ENCODE measurements around the gene ZSWIM5. TPM values are rescaled to one million over a fixed set of nuclear protein-coding genes. Genes with fewer than 3 reads are reported as not detected.

ZSWIM5 gene
- polyA plus RNA-seq, 1 donor (not counting 4 experiments of a cell fraction or from before 2014, with no cell fraction given), result 0.03 TPM

GRCh38 chr1:45018599-45019230, 187.7 kb downstream of the ZSWIM5 start:
- dilution Hi-C loops (cut with MboI; ENCODE audit: extremely low pct_ligation_motif_present, low sequenced_read_pairs), result no loop called here
- Histone ChIP-seq H3K9me3 (ENCODE audit: control insufficient read depth, low read depth, low read length) (no peaks in the 10 kb centered on the region), H3K4me3 (ENCODE audit: control insufficient read depth in 2 of 3, extremely low read depth in 1 of 3, insufficient read depth in 2 of 3, low read depth in 1 of 3, low read length in 3 of 3) (no peak overlapping the region), H3K9me1 (ENCODE audit: control insufficient read depth, extremely low read depth, insufficient read depth, low read length) (no peaks in the 10 kb centered on the region), H3K27me3 (ENCODE audit: control insufficient read depth, extremely low read depth, insufficient read depth, low read length) (no peaks in the 10 kb centered on the region), H3K4me1 (ENCODE audit: control insufficient read depth, extremely low read depth, insufficient read depth, low read length) (peaks cover 4% of the 10 kb centered on the region), H3K79me2 (ENCODE audit: control insufficient read depth, insufficient read depth, low read length) (peaks cover 2% of the 10 kb centered on the region), H3K9ac (ENCODE audit: control insufficient read depth, extremely low read depth, insufficient read depth, low read length) (no peak overlapping the region), H2AFZ (ENCODE audit: control insufficient read depth, low read length) (peak overlapping the region; percentile 76), H3K4me2 (ENCODE audit: control insufficient read depth, extremely low read depth, insufficient read depth, low read depth, low read length) (no peak overlapping the region), H3K27ac (ENCODE audit: control insufficient read depth, insufficient read depth, low read length) (no peak overlapping the region), H3K36me3 (ENCODE audit: control insufficient read depth in 2 of 2, extremely low read depth in 1 of 2, insufficient read depth in 2 of 2, low read length in 2 of 2) (peaks cover 8% of the 10 kb centered on the region in 2 experiments), H4K20me1 (ENCODE audit: control insufficient read depth, extremely low read depth, insufficient read depth, low read length) (no peaks in the 10 kb centered on the region)
- TF ChIP-seq CTCF (optimal IDR thresholded peaks at IDR 0.05 in 1 of 3, IDR thresholded peaks at IDR 0.05 in 1 of 3, conservative IDR thresholded peaks at IDR 0.05 in 1 of 3; ENCODE audit: extremely low read depth in 1 of 3, insufficient read depth in 2 of 3, low read length in 3 of 3) (peak; percentile 85 to 96 (median 95)), EZH2 (IDR thresholded peaks at IDR 0.05; ENCODE audit: low read length) (no peak)
- FAIRE-seq (peak; percentile 81), DNase-seq (ENCODE audit: low read depth, low spot score) (peak; percentile 56)

- no peak overlapping the region for H2AFZ ChIP-seq (ENCODE audit: control insufficient read depth, low read length)
- TF ChIP-seq CTCF (optimal IDR thresholded peaks at IDR 0.05 in 1 of 3, IDR thresholded peaks at IDR 0.05 in 1 of 3, conservative IDR thresholded peaks at IDR 0.05 in 1 of 3; ENCODE audit: extremely low read depth in 1 of 3, insufficient read depth in 2 of 3, low read length in 3 of 3) (no peak), EZH2 (IDR thresholded peaks at IDR 0.05; ENCODE audit: low read length) (no peak)
- no peak overlapping the region for H3K4me2 ChIP-seq (ENCODE audit: control insufficient read depth, extremely low read depth, insufficient read depth, low read depth, low read length)
- no peaks in the 10 kb centered on the region for H3K9me3 ChIP-seq (ENCODE audit: control insufficient read depth, low read depth, low read length)
- no peaks in the 10 kb centered on the region for H3K27me3 ChIP-seq (ENCODE audit: control insufficient read depth, extremely low read depth, insufficient read depth, low read length)
- no peaks in the 10 kb centered on the region for H3K9me1 ChIP-seq (ENCODE audit: control insufficient read depth, extremely low read depth, insufficient read depth, low read length)
- H3K4me1 ChIP-seq (ENCODE audit: control insufficient read depth, extremely low read depth, insufficient read depth, low read length), result peaks cover 12% of the 10 kb centered on the region
- H3K9ac ChIP-seq (ENCODE audit: control insufficient read depth, extremely low read depth, insufficient read depth, low read length), result no peak overlapping the region
- H4K20me1 ChIP-seq (ENCODE audit: control insufficient read depth, extremely low read depth, insufficient read depth, low read length), result no peaks in the 10 kb centered on the region
- DNase-seq (ENCODE audit: low read depth, low spot score) (no peak), FAIRE-seq (no peak)
- H3K36me3 ChIP-seq (ENCODE audit: control insufficient read depth in 2 of 2, extremely low read depth in 1 of 2, insufficient read depth in 2 of 2, low read length in 2 of 2), result peaks cover 10 to 11% of the 10 kb centered on the region in 2 experiments
- peaks cover 10% of the 10 kb centered on the region for H3K79me2 ChIP-seq (ENCODE audit: control insufficient read depth, insufficient read depth, low read length)
- H3K27ac ChIP-seq (ENCODE audit: control insufficient read depth, insufficient read depth, low read length), result no peak overlapping the region
- H3K4me3 ChIP-seq (ENCODE audit: control insufficient read depth in 2 of 3, extremely low read depth in 1 of 3, insufficient read depth in 2 of 3, low read depth in 1 of 3, low read length in 3 of 3), result no peak overlapping the region
- dilution Hi-C loops (cut with MboI; ENCODE audit: extremely low pct_ligation_motif_present, low sequenced_read_pairs), result no loop called here
Measured at GRCh38 chr1:45016767-45017166, 189.6 kb downstream of the ZSWIM5 start.

Data from keratinocyte (primary cell).